Activated CD4-positive, alpha-beta T cell treated with anti-CD3 and anti-CD28 coated beads for 36 hours (primary cell): ENCODE results near the gene VOPP1. TPM values are rescaled to one million over a fixed set of nuclear protein-coding genes. Genes with fewer than 3 reads are reported as not detected.
A peak's percentile ranks its signal among the peaks of the same experiment; 100 is the strongest.

ENCODE experiments used
- ATAC-seq: fragments of 200-7000 bp; cut with Tn5 transposase; one replicate; pipeline ENCODE4 v1.10.0; 2021; ENCODE audit warnings: mild to moderate bottlenecking, moderate library complexity
- CTCF ChIA-PET: fragments of 350-600 bp; sonication (Branson Sonifier 250); formaldehyde crosslinking; loops from one replicate; lab custom pipeline; 2021; ENCODE audit warnings: antibody characterized with exemption; lab: Charles Lee
- POLR2A ChIA-PET: fragments of 350-600 bp; sonication (Branson Sonifier 250); formaldehyde crosslinking; loops from one replicate; lab custom pipeline; 2021; ENCODE audit warnings: antibody characterized with exemption, inconsistent platforms; lab: Charles Lee
- DNase-seq: peaks from one replicate; pipeline ENCODE4 v3.0.0-alpha.2; 2020
- H3K27ac Mint-ChIP-seq: one replicate; pipeline ENCODE4 v1.8.0; 2021; ENCODE audit warnings: mixed read lengths
- H3K27me3 Mint-ChIP-seq: one replicate; pipeline ENCODE4 v1.8.0; 2021; ENCODE audit warnings: mixed read lengths
- H3K36me3 Mint-ChIP-seq: one replicate; pipeline ENCODE4 v1.8.0; 2021; ENCODE audit warnings: low read depth, mixed read lengths
- H3K4me1 Mint-ChIP-seq: one replicate; pipeline ENCODE4 v1.8.0; 2021; ENCODE audit warnings: mixed read lengths
- H3K4me3 Mint-ChIP-seq: one replicate; pipeline ENCODE4 v1.8.0; 2021; ENCODE audit warnings: mild to moderate bottlenecking, moderate library complexity, mixed read lengths
- H3K9me3 Mint-ChIP-seq: one replicate; pipeline ENCODE4 v1.8.0; 2021; ENCODE audit warnings: low read depth, mixed read lengths
- intact Hi-C, 2 experiments: fragments of 100-400 bp; cut with DNase I in 1 of 2; cut with micrococcal nuclease in 1 of 2; formaldehyde crosslinking; loops; one replicate each; pipeline versions ENCODE4 v1.14.2 to v1.15.1; 2022 to 2024; cut with DNase I, micrococcal nuclease
- total RNA-seq, 2 experiments: library from RNA; stranded (reverse); gene quantifications; one replicate each; pipeline ENCODE4 v1.2.3, GENCODE V29; 2021

VOPP1 gene
- total RNA-seq, 2 experiments from 2014 or later, result 63.7 to 64.2 TPM

GRCh38 chr7:55449992-55450535, 122.2 kb downstream of the VOPP1 start:
- no peak for ATAC-seq

DNA sequence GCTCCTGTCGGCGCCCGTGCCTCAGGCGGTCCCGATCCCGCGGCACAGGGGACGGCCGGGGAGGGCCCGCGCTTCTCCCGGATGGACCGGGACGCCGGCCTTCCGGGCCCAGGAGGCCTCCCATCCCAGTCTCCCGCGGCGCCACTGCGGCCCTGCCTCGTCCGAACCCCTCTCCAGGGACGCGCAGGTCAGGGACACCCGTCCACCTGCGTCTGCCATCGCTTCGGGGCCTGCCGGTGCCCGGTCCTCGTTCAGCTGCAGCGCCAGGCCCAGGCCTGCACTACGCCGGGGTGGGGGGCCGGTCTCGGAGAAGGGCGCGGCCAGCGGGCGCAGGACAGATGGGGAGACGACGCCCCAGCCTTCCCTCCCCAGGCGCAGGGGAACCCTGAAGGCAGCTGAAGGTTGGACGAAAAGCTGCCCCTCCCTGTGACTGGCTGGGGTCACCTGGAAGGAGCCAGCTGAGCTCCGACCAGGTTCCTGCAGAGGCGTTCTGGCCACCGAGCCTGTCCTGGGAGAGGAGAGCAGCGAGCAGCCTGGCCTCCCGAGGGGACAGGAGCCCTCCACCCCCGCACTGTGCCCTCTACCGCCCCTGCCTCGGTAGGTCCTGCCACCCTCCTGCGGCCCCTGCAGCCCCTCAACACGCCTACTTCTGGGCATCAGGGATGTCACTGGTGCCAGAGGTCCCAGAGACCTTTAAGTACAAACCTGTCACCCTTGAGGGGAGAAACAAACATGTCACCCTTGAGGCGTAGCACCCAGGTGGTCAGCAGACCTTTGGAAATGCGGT, 122.9 kb downstream of the VOPP1 start:
- intact Hi-C loops, result no loop called here
- DNase-seq (no peak), ATAC-seq (no peak)
- H3K36me3 Mint-ChIP-seq, result peaks cover 19% of the 10 kb centered on the region
- CTCF ChIA-PET, result no interaction called here
- H3K9me3 Mint-ChIP-seq, result peaks cover 3% of the 10 kb centered on the region
- POLR2A ChIA-PET, result no interaction called here
- no peaks in the 10 kb centered on the region for H3K27me3 Mint-ChIP-seq
- H3K4me3 Mint-ChIP-seq, result no peak overlapping the region
- peaks cover 27% of the 10 kb centered on the region for H3K4me1 Mint-ChIP-seq
- no peak overlapping the region for H3K27ac Mint-ChIP-seq

More at GRCh38 chr7:55449992-55450535, 122.2 kb downstream of the VOPP1 start:
- Mint-ChIP-seq H3K9me3 (peaks cover 2% of the 10 kb centered on the region), H3K27me3 (no peaks in the 10 kb centered on the region), H3K36me3 (peaks cover 20% of the 10 kb centered on the region), H3K27ac (no peak overlapping the region), H3K4me3 (no peak overlapping the region), H3K4me1 (peaks cover 30% of the 10 kb centered on the region)
- POLR2A ChIA-PET, result no interaction called here
- DNase-seq, result no peak
- CTCF ChIA-PET, result interaction anchor here (0.6 kb wide), 1 partner anchor 148 kb away, joined by 3 read pairs; no protein-coding TSS in a partner anchor
- intact Hi-C loops, result no loop called here

- intact Hi-C loops, result no loop called here
- Mint-ChIP-seq H3K9me3 (peaks cover 3% of the 10 kb centered on the region), H3K4me3 (no peak overlapping the region), H3K36me3 (peaks cover 19% of the 10 kb centered on the region), H3K27me3 (no peaks in the 10 kb centered on the region), H3K4me1 (peaks cover 22% of the 10 kb centered on the region), H3K27ac (no peak overlapping the region)
- no peak for ATAC-seq
- ChIA-PET CTCF (interaction anchor here (0.7 kb wide), 1 partner anchor 141 kb away, joined by 3 read pairs; no protein-coding TSS in a partner anchor), POLR2A (no interaction called here)
- no peak for DNase-seq
Measured at GRCh38 chr7:55448526-55448925, 123.8 kb downstream of the VOPP1 start.

DNA sequence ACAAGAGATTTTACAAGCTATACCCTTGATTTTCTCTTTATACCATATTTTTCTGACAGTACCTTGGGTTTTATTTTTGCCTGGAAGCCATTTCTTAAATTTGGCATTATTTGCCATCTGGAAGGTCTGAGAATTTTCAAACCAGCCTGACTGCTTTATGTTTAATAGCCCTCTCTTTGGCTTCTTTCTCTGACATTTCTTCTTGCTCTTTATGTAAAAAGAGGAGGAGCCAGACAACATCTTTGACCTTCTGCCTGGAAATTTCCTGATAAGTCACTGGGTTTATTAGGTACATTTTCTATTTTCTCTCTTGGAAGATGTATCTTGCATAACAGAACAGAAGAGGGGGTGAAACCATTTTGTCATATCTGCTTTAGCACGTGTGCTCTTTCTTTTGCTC, 127.5 kb downstream of the VOPP1 start:
- POLR2A ChIA-PET, result no interaction called here
- DNase-seq (no peak), ATAC-seq (no peak)
- intact Hi-C loops, result no loop called here
- H3K27ac Mint-ChIP-seq, result no peak overlapping the region
- CTCF ChIA-PET, result no interaction called here
- H3K4me3 Mint-ChIP-seq, result no peak overlapping the region
- peaks cover 3% of the 10 kb centered on the region for H3K9me3 Mint-ChIP-seq
- H3K4me1 Mint-ChIP-seq, result peaks cover 16% of the 10 kb centered on the region
- H3K36me3 Mint-ChIP-seq, result peaks cover 2% of the 10 kb centered on the region
- no peaks in the 10 kb centered on the region for H3K27me3 Mint-ChIP-seq

- H3K4me3 Mint-ChIP-seq, result no peak overlapping the region
- peaks cover 34% of the 10 kb centered on the region for H3K4me1 Mint-ChIP-seq
- DNase-seq (no peak), ATAC-seq (no peak)
- ChIA-PET POLR2A (no interaction called here), CTCF (no interaction called here)
- H3K27me3 Mint-ChIP-seq, result no peaks in the 10 kb centered on the region
- H3K9me3 Mint-ChIP-seq, result peaks cover 3% of the 10 kb centered on the region
- no peak overlapping the region for H3K27ac Mint-ChIP-seq
- intact Hi-C loops, result no loop called here
- H3K36me3 Mint-ChIP-seq, result no peaks in the 10 kb centered on the region
Measured at GRCh38 chr7:55441774-55442522, 130.4 kb downstream of the VOPP1 start.

GRCh38 chr7:55441002-55441401, 131.3 kb downstream of the VOPP1 start:
- ATAC-seq (no peak), DNase-seq (no peak)
- CTCF ChIA-PET, result no interaction called here
- Mint-ChIP-seq H3K9me3 (peaks cover 3% of the 10 kb centered on the region), H3K4me1 (peaks cover 39% of the 10 kb centered on the region), H3K36me3 (no peaks in the 10 kb centered on the region), H3K27me3 (no peaks in the 10 kb centered on the region), H3K27ac (no peak overlapping the region), H3K4me3 (no peak overlapping the region)
- POLR2A ChIA-PET, result no interaction called here
- intact Hi-C loops, result no loop called here

DNA sequence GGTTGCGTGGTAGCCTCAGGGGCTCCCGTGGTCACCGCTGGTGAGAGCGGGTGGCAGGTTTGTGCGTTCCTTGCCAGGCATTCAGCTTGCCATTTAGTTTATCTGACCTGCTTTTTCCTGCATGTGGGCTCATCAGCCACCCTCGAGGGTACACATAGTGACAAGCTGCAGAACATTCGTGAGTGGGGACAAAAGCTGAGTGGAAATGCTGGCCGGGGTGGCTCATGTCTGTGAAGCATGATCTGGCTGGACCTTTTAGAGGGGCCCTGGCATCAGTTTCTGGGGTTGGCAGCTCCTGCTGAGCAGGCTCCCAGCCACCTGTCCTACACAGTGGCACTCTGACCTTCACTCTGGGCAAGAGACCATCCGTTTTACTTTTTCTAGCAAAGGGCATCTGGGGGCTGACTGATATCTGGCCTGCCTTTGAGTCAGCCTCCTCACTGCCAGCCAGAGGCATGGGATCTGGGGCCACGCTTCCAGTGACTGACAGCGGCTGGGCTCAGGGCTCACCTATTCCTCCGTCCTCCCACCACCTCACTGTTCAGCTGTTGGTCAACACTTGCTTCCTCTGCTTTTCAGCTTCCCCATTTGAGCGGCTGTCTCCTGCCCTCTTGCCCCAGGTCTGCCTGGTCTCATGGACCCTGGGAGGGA, 132.1 kb downstream of the VOPP1 start:
- Mint-ChIP-seq H3K9me3 (peaks cover 3% of the 10 kb centered on the region), H3K36me3 (no peaks in the 10 kb centered on the region), H3K27me3 (no peaks in the 10 kb centered on the region), H3K4me3 (no peak overlapping the region), H3K27ac (no peak overlapping the region), H3K4me1 (peaks cover 40% of the 10 kb centered on the region)
- DNase-seq (no peak), ATAC-seq (no peak)
- CTCF ChIA-PET, result no interaction called here
- POLR2A ChIA-PET, result interaction anchor here (0.5 to 1.0 kb wide), 2 partner anchors 12 to 77 kb away, joined by 3 read pairs; no protein-coding TSS in a partner anchor
- intact Hi-C loops, result no loop called here

DNA sequence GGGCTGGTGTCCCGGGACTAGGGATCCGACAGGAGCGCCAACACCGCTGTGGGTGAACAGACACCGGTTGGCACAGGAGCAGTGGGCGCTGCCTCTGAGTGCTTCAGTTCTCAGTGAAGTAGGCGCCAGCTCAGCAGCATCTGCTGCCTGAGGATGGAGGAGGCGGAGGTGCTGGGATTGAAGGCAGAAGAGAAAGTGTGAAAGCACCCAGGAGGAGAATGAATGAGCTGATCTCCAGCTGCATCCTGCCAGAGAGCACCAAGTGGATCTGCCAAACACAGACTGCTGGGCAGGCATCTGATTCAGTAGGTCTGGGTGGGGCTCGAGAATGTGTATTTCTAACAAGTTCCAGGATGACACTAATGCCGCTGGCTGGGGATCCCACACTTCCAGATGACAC, 132.7 kb downstream of the VOPP1 start:
- POLR2A ChIA-PET, result interaction anchor here (0.5 to 1.0 kb wide), 2 partner anchors 11 to 77 kb away, joined by 3 read pairs; no protein-coding TSS in a partner anchor
- Mint-ChIP-seq H3K9me3 (no peaks in the 10 kb centered on the region), H3K4me1 (peaks cover 35% of the 10 kb centered on the region), H3K27me3 (no peaks in the 10 kb centered on the region), H3K4me3 (no peak overlapping the region), H3K36me3 (no peaks in the 10 kb centered on the region), H3K27ac (peak overlapping the region; percentile 21)
- intact Hi-C loops, result no loop called here
- DNase-seq (peak; percentile 39), ATAC-seq (peak; percentile 71)
- CTCF ChIA-PET, result no interaction called here

GRCh38 chr7:55438757-55439525, 133.4 kb downstream of the VOPP1 start:
- Mint-ChIP-seq H3K27ac (peak overlapping the region; percentile 21), H3K9me3 (no peaks in the 10 kb centered on the region), H3K4me1 (peaks cover 35% of the 10 kb centered on the region), H3K27me3 (no peaks in the 10 kb centered on the region), H3K4me3 (no peak overlapping the region), H3K36me3 (no peaks in the 10 kb centered on the region)
- DNase-seq, result no peak
- ChIA-PET POLR2A (no interaction called here), CTCF (no interaction called here)
- peak; percentile 35 for ATAC-seq
- intact Hi-C loops, result no loop called here

- H3K4me1 Mint-ChIP-seq, result peaks cover 42% of the 10 kb centered on the region
- intact Hi-C loops, result no loop called here
- H3K36me3 Mint-ChIP-seq, result no peaks in the 10 kb centered on the region
- POLR2A ChIA-PET, result no interaction called here
- CTCF ChIA-PET, result no interaction called here
- H3K4me3 Mint-ChIP-seq, result no peak overlapping the region
- DNase-seq (no peak), ATAC-seq (no peak)
- no peaks in the 10 kb centered on the region for H3K9me3 Mint-ChIP-seq
- no peaks in the 10 kb centered on the region for H3K27me3 Mint-ChIP-seq
- no peak overlapping the region for H3K27ac Mint-ChIP-seq
Measured at GRCh38 chr7:55438085-55438756, 134.1 kb downstream of the VOPP1 start.
